ENCODE results near the gene ZNF423. TPM values are rescaled to one million over a fixed set of nuclear protein-coding genes. Genes with fewer than 3 reads are reported as not detected.
A peak's percentile ranks its signal among the peaks of the same experiment; 100 is the strongest.

ZNF423 gene
- total RNA-seq, 4 donors from 2014 or later, result 1.4 to 20.6 (median 4.7) TPM

GRCh38 chr16:49827805-49828438, 28.0 kb downstream of the ZNF423 start:
- Histone ChIP-seq H3K27ac (peak overlapping the region in 3 of 4 donors; percentile 17 to 56 (median 42)), H3K9me3 (no peaks in the 10 kb centered on the region), H3K27me3 (no peaks in the 10 kb centered on the region), H3K4me3 (no peak overlapping the region), H3K36me3 (no peaks in the 10 kb centered on the region), H3K4me1 (peaks cover 0 to 16% (median 0%) of the 10 kb centered on the region in 4 donors)
- no peak for DNase-seq
- TF ChIP-seq POLR2A (IDR thresholded peaks at IDR 0.05), result no peak
- TF ChIP-seq, protein P1, sequence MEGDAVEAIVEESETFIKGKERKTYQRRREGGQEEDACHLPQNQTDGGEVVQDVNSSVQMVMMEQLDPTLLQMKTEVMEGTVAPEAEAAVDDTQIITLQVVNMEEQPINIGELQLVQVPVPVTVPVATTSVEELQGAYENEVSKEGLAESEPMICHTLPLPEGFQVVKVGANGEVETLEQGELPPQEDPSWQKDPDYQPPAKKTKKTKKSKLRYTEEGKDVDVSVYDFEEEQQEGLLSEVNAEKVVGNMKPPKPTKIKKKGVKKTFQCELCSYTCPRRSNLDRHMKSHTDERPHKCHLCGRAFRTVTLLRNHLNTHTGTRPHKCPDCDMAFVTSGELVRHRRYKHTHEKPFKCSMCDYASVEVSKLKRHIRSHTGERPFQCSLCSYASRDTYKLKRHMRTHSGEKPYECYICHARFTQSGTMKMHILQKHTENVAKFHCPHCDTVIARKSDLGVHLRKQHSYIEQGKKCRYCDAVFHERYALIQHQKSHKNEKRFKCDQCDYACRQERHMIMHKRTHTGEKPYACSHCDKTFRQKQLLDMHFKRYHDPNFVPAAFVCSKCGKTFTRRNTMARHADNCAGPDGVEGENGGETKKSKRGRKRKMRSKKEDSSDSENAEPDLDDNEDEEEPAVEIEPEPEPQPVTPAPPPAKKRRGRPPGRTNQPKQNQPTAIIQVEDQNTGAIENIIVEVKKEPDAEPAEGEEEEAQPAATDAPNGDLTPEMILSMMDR (IDR thresholded peaks at IDR 0.05), result no peak

GRCh38 chr16:49826515-49826914, 29.4 kb downstream of the ZNF423 start:
- H3K27ac ChIP-seq, result peak overlapping the region in 1 of 4 donors; percentile 48

GRCh38 chr16:49825041-49825440, 30.9 kb downstream of the ZNF423 start:
- Histone ChIP-seq H3K27me3 (no peaks in the 10 kb centered on the region), H3K36me3 (no peaks in the 10 kb centered on the region), H3K4me1 (peaks cover 0 to 8% (median 0%) of the 10 kb centered on the region in 4 donors), H3K4me3 (no peak overlapping the region), H3K27ac (no peak overlapping the region), H3K9me3 (no peaks in the 10 kb centered on the region)
- TF ChIP-seq, protein P1 (IDR thresholded peaks at IDR 0.05), result no peak
- no peak for TF ChIP-seq POLR2A (IDR thresholded peaks at IDR 0.05)
- no peak for DNase-seq

More at GRCh38 chr16:49826515-49826914, 29.4 kb downstream of the ZNF423 start:
- H3K27me3 ChIP-seq, result no peaks in the 10 kb centered on the region
- H3K4me1 ChIP-seq, result peaks cover 0 to 8% (median 0%) of the 10 kb centered on the region in 4 donors
- DNase-seq, result no peak
- no peak overlapping the region for H3K4me3 ChIP-seq
- H3K9me3 ChIP-seq, result no peaks in the 10 kb centered on the region
- no peaks in the 10 kb centered on the region for H3K36me3 ChIP-seq
- TF ChIP-seq POLR2A (IDR thresholded peaks at IDR 0.05), result no peak
- TF ChIP-seq, protein P1 (IDR thresholded peaks at IDR 0.05), result no peak

DNA sequence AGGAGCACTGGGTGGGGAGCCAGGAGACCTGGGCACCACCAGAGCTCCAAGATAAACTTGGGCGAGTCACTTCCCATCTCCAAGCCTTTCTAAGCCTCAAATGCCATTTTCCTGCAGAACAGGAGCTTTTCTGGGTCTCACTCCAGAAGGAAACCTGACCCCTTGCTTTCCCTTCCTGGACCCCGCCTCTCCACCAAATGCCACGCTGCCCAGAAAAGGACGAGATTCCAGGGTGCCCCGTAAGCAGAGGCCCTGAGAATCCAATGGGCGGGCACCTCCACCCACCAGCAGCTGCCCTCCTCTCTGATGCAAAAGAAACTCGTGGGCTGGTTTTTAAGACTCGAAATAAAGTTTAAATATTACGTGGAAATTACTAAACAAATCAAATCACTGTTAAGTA, 31.3 kb downstream of the ZNF423 start:
- H3K9me3 ChIP-seq, result no peaks in the 10 kb centered on the region
- H3K27me3 ChIP-seq, result no peaks in the 10 kb centered on the region
- no peaks in the 10 kb centered on the region for H3K36me3 ChIP-seq
- no peak for DNase-seq
- no peak overlapping the region for H3K4me3 ChIP-seq
- H3K27ac ChIP-seq, result peak overlapping the region in 1 of 4 donors; percentile 5
- TF ChIP-seq, protein P1 (IDR thresholded peaks at IDR 0.05), result no peak
- no peak for TF ChIP-seq POLR2A (IDR thresholded peaks at IDR 0.05)
- peaks cover 0 to 8% (median 0%) of the 10 kb centered on the region in 4 donors for H3K4me1 ChIP-seq

DNA sequence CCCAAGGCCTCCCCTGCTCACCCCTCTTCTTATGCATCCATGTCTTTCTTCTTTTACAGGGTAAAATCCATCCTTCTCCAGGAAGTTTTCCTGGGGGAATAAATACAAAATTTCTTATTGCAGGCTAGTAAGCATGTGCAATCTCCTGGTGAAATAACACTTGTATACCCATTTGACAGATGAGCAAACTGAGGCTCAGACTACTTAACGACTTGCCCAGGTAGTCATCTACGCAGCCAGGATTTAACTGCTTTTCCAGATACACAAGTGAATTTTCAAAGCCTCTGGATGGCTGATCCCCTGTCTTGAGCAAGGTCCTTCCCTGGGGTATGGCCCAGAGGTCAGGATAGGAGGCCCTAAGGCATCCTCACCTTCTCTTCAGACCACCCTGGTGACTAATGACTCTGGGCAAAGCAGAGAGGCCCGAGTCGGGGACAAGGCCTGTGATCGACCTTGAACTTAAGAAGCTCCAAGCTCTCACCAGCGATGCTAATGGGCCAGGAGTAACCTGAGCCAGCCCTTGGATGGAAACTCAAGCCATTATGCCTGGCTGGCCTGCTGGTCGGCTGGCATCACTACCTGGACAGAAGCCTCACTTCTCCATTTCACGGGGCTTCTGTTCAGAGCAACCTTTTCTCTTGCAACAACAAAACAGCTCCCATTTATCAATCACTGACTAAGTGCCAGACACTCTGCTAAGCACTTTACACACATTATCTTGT, 33.1 kb downstream of the ZNF423 start:
- no peaks in the 10 kb centered on the region for H3K36me3 ChIP-seq
- TF ChIP-seq, protein P1 (IDR thresholded peaks at IDR 0.05), result no peak
- no peak for TF ChIP-seq POLR2A (IDR thresholded peaks at IDR 0.05)
- no peak overlapping the region for H3K27ac ChIP-seq
- H3K9me3 ChIP-seq, result no peaks in the 10 kb centered on the region
- peaks cover 0 to 5% (median 0%) of the 10 kb centered on the region in 4 donors for H3K4me1 ChIP-seq
- no peak for DNase-seq
- H3K27me3 ChIP-seq, result no peaks in the 10 kb centered on the region
- no peak overlapping the region for H3K4me3 ChIP-seq

Measured in Peyer's patch (tissue), 4 donors.